MM.1S (cell line): Measurements from ENCODE around the gene CD79A.

Experiments used
- DNase-seq: peaks from one replicate; pipeline ENCODE4 v3.0.0-alpha.2; 2015
- H2AFZ ChIP-seq: fragments of 300-600 bp; sonication (generic); 2 replicates; pipeline ENCODE4 v1.6.0; 2016; ENCODE audit warnings: antibody characterized with exemption, low read length
- H3F3A ChIP-seq: fragments of 300-600 bp; sonication (generic); 2 replicates; pipeline ENCODE4 v1.6.1; 2016; ENCODE audit warnings: mild to moderate bottlenecking, antibody characterized with exemption, low read length, moderate library complexity, mixed read lengths; ENCODE audit not compliant: insufficient read depth
- H3K27ac ChIP-seq: fragments of 300-600 bp; sonication (generic); 2 replicates; pipeline ENCODE4 v1.5.1; 2016; ENCODE audit warnings: mild to moderate bottlenecking, low read length
- H3K27me3 ChIP-seq: fragments of 300-600 bp; sonication (generic); replicated peaks from 2 replicates; pipeline ENCODE4 v1.6.0; 2016; ENCODE audit warnings: low read length; ENCODE audit not compliant: insufficient read depth
- H3K36me3 ChIP-seq: fragments of 300-600 bp; sonication (generic); replicated peaks from 2 replicates; pipeline ENCODE4 v1.6.1; 2016; ENCODE audit warnings: mild to moderate bottlenecking, low read length, mixed read lengths; ENCODE audit not compliant: insufficient read depth
- H3K4me1 ChIP-seq: fragments of 300-600 bp; sonication (generic); 2 replicates; pipeline ENCODE4 v1.6.1; 2016; ENCODE audit warnings: low read length, mixed read lengths
- H3K4me2 ChIP-seq: fragments of 300-600 bp; sonication (generic); 2 replicates; pipeline ENCODE4 v1.6.0; 2016; ENCODE audit warnings: low read depth, low read length
- H3K4me3 ChIP-seq: fragments of 300-600 bp; sonication (generic); 2 replicates; pipeline ENCODE4 v1.5.1; 2016; ENCODE audit warnings: low read length, mixed read lengths
- H3K79me2 ChIP-seq: fragments of 300-600 bp; sonication (generic); 2 replicates; pipeline ENCODE4 v1.6.1; 2016; ENCODE audit warnings: mixed run types, low read length, mixed read lengths
- H3K9ac ChIP-seq: fragments of 300-600 bp; sonication (generic); 2 replicates; pipeline ENCODE4 v1.6.1; 2016; ENCODE audit warnings: low read length, mixed read lengths
- H3K9me2 ChIP-seq: fragments of 300-600 bp; sonication (generic); replicated peaks from 2 replicates; pipeline ENCODE4 v1.6.1; 2016; ENCODE audit warnings: mild to moderate bottlenecking, low read length, mixed read lengths; ENCODE audit not compliant: insufficient read depth
- H3K9me3 ChIP-seq: fragments of 300-600 bp; sonication (generic); replicated peaks from 2 replicates; pipeline ENCODE4 v1.6.1; 2016; ENCODE audit warnings: mild to moderate bottlenecking, low read length, mixed read lengths; ENCODE audit not compliant: insufficient read depth
- H4K20me1 ChIP-seq: fragments of 300-600 bp; sonication (generic); 2 replicates; pipeline ENCODE4 v1.6.1; 2016; ENCODE audit warnings: mild to moderate bottlenecking, low read length, moderate library complexity, mixed read lengths; ENCODE audit not compliant: insufficient read depth
- EZH2 ChIP-seq: fragments of 300-600 bp; sonication (generic); optimal IDR thresholded peaks from 2 replicates; pipeline ENCODE3; 2017; ENCODE audit warnings: low read depth, mild to moderate bottlenecking, antibody characterized with exemption, low read length, mixed read lengths
- EZH2phosphoT487 ChIP-seq: fragments of 300-600 bp; sonication (generic); IDR thresholded peaks from 2 replicates; pipeline ENCODE4 v1.6.1; 2018; ENCODE audit warnings: antibody characterized with exemption, low read length
- TF ChIP-seq, protein P1 (sequence below): fragments of 300-600 bp; sonication (generic); IDR thresholded peaks from 2 replicates; pipeline ENCODE4 v1.5.1; 2016; ENCODE audit warnings: antibody characterized with exemption, low read length, mixed read lengths

Gene CD79A

DNA sequence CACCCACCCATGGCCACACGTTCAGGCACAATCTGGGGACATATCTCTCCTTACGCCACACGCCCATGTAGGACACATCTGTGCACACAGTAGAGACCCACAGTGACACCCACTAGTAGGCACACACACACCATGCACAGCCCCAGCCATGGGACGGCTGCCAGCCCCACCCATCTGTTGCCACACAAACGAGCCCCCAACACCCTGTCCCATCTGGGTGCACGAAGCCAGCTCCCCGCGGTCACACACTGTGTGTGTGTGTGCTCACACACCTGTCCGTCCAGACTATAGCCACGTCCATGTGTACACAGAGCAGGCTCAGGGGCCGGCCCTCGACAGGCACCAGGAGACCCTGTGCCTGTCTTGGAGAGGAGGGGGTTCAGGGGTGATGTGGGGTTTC lies 40.6 kb downstream of the CD79A start:
- TF ChIP-seq EZH2 (no peak), EZH2phosphoT487 (no peak)
- TF ChIP-seq, protein P1, sequence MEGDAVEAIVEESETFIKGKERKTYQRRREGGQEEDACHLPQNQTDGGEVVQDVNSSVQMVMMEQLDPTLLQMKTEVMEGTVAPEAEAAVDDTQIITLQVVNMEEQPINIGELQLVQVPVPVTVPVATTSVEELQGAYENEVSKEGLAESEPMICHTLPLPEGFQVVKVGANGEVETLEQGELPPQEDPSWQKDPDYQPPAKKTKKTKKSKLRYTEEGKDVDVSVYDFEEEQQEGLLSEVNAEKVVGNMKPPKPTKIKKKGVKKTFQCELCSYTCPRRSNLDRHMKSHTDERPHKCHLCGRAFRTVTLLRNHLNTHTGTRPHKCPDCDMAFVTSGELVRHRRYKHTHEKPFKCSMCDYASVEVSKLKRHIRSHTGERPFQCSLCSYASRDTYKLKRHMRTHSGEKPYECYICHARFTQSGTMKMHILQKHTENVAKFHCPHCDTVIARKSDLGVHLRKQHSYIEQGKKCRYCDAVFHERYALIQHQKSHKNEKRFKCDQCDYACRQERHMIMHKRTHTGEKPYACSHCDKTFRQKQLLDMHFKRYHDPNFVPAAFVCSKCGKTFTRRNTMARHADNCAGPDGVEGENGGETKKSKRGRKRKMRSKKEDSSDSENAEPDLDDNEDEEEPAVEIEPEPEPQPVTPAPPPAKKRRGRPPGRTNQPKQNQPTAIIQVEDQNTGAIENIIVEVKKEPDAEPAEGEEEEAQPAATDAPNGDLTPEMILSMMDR, result no peak
- Histone ChIP-seq H3K36me3 (no peaks in the 10 kb centered on the region), H3K4me3 (no peak overlapping the region), H2AFZ (no peak overlapping the region), H3K9ac (no peak overlapping the region), H3K9me3 (no peaks in the 10 kb centered on the region), H3K27ac (no peak overlapping the region), H4K20me1 (no peaks in the 10 kb centered on the region), H3K27me3 (peaks cover 67% of the 10 kb centered on the region), H3K9me2 (no peaks in the 10 kb centered on the region), H3K4me1 (no peaks in the 10 kb centered on the region), H3F3A (no peaks in the 10 kb centered on the region), H3K79me2 (no peaks in the 10 kb centered on the region), H3K4me2 (no peak overlapping the region)
- no peak for DNase-seq

DNA sequence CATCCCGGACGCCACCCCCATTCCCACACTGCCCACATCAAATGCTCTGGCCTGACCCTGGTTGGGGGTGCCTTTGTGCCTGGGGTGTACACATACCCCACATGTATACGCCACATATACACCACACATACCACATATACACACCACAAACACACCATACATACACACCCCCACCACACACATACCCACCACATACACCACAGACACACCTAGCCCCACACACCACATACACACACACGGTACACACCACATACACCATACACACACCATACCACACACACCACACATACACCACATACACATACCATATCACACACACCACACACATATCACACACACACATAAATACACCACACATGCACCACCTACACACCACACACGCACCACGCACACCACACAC lies 41.0 kb downstream of the CD79A start:
- Histone ChIP-seq H3K27me3 (peaks cover 68% of the 10 kb centered on the region), H3K79me2 (no peaks in the 10 kb centered on the region), H3K4me3 (no peak overlapping the region), H3K4me1 (0 out of 2 replicates have a peak, but pooled peaks cover 3% of the 10 kb centered on the region), H3K4me2 (no peak overlapping the region), H3K9me2 (no peaks in the 10 kb centered on the region), H3F3A (no peaks in the 10 kb centered on the region), H3K9ac (no peak overlapping the region), H3K27ac (no peak overlapping the region), H3K36me3 (no peaks in the 10 kb centered on the region), H4K20me1 (no peaks in the 10 kb centered on the region), H2AFZ (no peak overlapping the region), H3K9me3 (no peaks in the 10 kb centered on the region)
- no peak for DNase-seq
- TF ChIP-seq EZH2, result no peak
- no peak for TF ChIP-seq EZH2phosphoT487
- TF ChIP-seq, protein P1, result no peak

- H3K79me2 ChIP-seq, result no peaks in the 10 kb centered on the region
- H3K4me2 ChIP-seq, result no peak overlapping the region
These were observed 41.7 kb downstream of the CD79A start for GRCh38 chr19:41918653-41919244.

More at GRCh38 chr19:41918653-41919244, 41.7 kb downstream of the CD79A start:
- H3K9me2 ChIP-seq, result no peaks in the 10 kb centered on the region
- no peak overlapping the region for H3K27ac ChIP-seq
- H4K20me1 ChIP-seq, result no peaks in the 10 kb centered on the region
- no peak overlapping the region for H3K9ac ChIP-seq
- peaks cover 65% of the 10 kb centered on the region for H3K27me3 ChIP-seq
- DNase-seq, result no peak
- H3K9me3 ChIP-seq, result no peaks in the 10 kb centered on the region
- TF ChIP-seq EZH2phosphoT487, result no peak
- TF ChIP-seq, protein P1, result no peak
- TF ChIP-seq EZH2, result no peak
- H3F3A ChIP-seq, result no peaks in the 10 kb centered on the region
- H3K4me3 ChIP-seq, result no peak overlapping the region
- H3K4me1 ChIP-seq, result 0 out of 2 replicates have a peak, but pooled peaks cover 6% of the 10 kb centered on the region
- H2AFZ ChIP-seq, result no peak overlapping the region
- H3K36me3 ChIP-seq, result no peaks in the 10 kb centered on the region
